Dedifferentiated amniotic fluid mesenchymal stem cell (primary cell): ENCODE data around the gene MYO3B.
"Not testable (repeated sequence)": the region's sequence is repeated elsewhere in the genome, so short reads cannot be mapped to it uniquely, and the experiment has no call there.

Experiments used
- DNase-seq: peaks from one replicate; pipeline ENCODE4 v3.0.0-alpha.2; 2016; ENCODE audit errors: extremely low spot score

MYO3B gene

DNA sequence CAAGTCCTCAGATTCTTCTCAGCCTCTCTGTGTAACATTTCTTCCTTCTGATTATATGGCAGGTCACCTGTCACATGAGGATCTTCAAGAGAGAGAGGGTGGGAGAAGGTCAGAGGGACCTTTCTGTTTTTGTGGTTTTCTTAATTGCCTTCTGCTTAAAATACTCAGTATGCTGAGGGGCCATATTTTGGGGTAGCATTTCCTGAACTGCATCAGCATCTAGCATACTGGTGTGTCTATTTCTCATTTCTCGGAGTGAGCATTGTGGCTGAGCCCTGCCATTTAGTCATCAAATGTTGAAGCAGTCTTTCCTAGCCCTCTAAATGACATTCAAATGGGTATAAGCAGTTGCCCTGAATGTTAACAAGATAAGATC, 162.7 kb downstream of the MYO3B start:
- no peak for DNase-seq

GRCh38 chr2:170341684-170342623, 164.0 kb downstream of the MYO3B start:
- no peak for DNase-seq

DNA sequence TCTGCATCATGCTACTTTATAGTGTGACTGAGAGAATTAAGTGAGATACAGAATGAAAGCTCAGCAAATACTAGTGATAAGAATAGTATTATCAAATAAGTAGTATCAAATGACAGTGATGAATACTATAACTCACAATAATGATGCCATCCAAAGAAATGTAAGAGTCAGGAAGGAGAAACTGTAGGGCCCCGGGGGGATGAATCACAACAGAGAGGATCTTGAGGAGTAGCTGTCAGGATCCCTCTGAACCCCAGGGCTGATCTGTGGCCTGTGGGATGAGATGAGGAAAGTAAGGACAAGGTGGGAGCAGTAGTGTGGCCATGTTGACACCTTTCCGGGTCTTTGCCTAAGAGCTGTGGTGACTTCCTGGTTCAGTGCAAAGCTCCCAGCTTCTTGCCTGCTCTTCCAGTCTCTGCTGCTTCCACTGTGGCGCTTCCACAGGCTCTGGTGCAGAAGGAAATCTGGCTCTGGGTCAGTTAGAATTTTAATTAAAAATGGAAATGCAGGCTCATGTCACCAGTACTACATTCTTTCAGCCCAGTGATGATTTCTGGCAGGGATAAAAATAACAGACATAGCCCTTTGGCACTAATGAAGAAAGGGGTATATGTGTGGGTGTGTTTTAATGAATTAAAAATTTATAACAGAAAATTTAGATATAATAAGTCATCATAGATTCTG, 166.9 kb downstream of the MYO3B start:
- no peak for DNase-seq

- DNase-seq = no peak
Observed at GRCh38 chr2:170345607-170346006, 167.7 kb downstream of the MYO3B start.

GRCh38 chr2:170349269-170349668, 171.3 kb downstream of the MYO3B start:
- not testable (repeated sequence) for DNase-seq

DNA sequence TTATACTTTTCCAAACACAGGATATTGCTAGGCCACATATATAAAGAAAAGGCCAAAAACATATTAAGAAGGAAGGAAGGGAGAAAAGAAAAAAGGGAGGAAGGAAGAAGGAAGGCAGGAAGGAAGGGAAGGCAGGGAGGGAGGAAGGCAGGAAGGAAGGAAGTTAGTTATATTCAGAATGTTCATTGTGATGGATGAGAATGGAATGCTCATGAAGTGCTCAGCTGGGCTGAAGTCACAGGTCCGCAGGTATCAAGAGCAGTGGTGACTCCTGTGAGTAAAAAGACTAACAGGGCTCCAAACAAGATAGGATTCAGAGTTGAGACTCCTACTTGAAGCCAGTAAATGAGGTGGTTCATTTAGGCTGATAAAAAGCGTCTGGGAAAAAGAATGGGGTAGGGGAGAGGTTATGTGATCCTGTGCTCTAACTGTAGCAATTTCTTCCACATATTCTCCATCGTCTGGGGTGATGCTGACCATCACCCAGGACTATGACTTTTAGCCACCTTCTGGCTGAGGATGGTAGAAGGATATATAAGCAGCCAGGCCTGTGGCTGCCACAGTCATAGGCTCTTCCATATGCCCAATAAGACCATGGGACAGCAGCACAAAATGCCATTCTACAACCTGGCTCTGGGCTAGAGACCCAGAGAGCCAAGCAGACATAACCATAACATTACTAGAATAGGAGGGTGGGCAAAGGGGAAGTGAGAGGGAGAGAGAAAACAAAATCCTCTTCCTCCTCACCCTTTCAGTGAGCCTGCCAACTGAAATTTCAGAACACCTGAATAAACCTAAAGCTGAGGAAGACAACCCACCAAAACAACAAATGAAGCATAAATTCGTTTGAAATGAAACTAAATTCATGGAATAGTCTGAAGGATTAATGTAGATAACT, 173.2 kb downstream of the MYO3B start:
- DNase-seq = no peak

GRCh38 chr2:170353723-170354122, 175.8 kb downstream of the MYO3B start:
- no peak for DNase-seq

- no peak for DNase-seq
Observed at GRCh38 chr2:170354388-170354787, 176.4 kb downstream of the MYO3B start.

DNA sequence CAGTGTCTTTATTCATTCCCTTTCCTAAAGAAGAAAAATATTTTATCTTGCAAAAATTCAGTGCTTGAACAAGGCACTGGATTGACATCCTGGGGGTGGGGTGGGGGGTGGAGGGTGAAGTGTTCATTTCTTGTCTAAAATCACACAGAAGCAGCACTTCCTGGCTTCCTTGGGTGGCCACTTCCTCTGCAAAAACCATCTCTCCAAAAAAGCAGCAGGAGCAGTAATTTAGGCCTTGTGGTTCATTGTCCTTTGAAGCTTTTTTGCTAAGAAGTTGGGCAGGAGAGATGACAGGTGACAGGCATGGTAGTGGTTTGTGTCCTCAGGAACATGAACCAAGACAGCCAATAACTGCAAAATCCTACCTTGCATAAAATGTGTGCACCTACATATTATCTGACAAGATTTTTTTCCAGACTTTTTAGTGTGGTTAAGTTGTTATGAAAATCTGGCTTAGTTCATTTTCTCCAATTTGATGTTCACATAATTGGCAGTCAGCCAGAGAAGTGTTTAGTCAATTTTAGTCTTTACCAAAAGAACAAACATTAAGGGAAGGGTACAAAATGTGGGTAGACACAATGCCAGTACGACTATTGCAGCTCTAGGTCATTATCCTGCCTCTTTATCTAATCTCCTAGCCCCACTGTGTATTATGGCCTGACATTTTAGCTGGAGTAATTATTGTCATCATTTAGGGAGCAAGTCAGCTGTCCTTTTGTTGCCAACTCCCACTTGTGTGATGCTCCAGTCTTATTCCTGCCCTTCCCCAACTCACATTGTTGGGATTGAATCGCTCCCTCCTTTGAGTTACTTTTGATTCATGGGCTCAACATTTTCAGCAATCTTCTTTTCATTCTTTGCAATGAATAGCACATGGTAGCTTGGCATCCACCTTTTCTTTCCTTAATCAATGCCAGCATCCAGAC, 177.2 kb downstream of the MYO3B start:
- DNase-seq = no peak

- no peak for DNase-seq
Observed at GRCh38 chr2:170359466-170359865, 181.5 kb downstream of the MYO3B start.

GRCh38 chr2:170360546-170361089, 182.7 kb downstream of the MYO3B start:
- no peak for DNase-seq

GRCh38 chr2:170361090-170361936, 183.4 kb downstream of the MYO3B start:
- DNase-seq = peak; percentile 23

DNA sequence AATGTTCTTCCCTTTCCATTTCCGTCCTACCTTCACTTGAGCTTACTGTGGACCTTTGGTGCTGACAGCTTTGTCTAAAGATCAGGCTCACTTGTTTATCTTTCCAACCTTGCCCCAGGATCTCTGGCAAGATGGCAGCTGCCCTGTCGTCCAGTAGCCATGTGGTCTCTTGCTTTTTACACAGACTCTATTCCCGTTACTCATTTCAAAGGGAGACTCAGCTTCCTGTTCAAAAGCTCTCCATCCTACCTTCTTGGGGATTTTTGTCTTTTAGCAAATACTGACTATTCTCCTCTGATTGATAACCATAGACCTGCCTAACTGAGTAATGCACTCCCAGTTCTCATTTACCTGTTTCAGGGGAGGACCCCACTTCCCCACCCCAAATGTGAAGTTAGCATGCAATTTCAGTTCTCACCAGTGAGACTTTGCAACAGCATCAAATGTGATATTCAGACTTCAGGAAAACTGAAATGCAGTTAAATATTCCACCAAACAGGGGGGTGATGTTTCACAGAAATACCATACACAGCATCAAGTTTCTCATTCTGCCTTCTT, 184.4 kb downstream of the MYO3B start:
- DNase-seq = no peak

GRCh38 chr2:170362871-170363631, 185.1 kb downstream of the MYO3B start:
- DNase-seq = no peak

GRCh38 chr2:170365003-170365402, 187.1 kb downstream of the MYO3B start:
- no peak for DNase-seq

GRCh38 chr2:170365686-170366085, 187.7 kb downstream of the MYO3B start:
- no peak for DNase-seq

DNA sequence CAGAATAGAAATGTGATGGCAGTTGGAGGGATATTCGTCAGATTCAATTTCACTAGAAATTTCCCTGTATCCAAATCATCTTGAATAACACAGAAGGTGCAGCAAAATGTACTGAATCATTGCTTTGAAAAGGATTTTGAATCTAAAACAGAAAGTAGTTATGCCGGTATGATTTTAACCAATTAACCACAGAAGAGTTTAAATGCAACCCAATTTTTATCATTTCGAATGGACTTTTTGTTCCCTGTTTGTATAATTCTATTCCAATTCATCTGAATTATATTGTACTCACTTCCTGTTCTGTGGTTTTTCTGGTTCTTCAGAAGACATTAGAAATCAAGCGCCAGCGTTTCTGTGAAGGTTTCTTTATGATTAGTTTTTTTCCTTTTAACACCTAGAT, 190.4 kb downstream of the MYO3B start:
- no peak for DNase-seq

DNA sequence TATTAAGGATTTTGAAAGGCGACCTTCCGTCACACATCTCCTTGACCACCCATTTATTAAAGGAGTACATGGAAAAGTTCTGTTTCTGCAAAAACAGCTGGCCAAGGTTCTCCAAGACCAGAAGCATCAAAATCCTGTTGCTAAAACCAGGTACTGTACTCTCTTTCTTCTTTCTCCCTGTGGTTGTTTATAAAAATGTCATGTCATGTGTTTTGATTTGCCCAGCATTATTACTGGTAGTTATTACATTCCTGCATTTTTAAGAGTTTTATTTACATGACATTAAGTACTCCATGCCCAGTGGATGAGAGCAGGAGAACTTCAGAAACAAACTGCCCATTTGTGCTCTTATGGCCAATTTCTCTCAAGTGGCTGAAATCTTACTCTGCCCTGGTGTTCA, 191.3 kb downstream of the MYO3B start:
- no peak for DNase-seq

GRCh38 chr2:170369894-170370293, 191.9 kb downstream of the MYO3B start:
- DNase-seq = peak; percentile 32
